GM19099 (cell line): Measurements from ENCODE around the gene CMC4.

Experiments
- POLR2A ChIP-seq: IDR thresholded peaks from 3 replicates; pipeline ENCODE4 v1.6.1; 2011; ENCODE audit warnings: low read depth; ENCODE audit not compliant: insufficient read length; ENCODE audit errors: extremely low read depth

The CMC4 gene

GRCh38 chrX:155065035-155065734, 5.8 kb downstream of the CMC4 start:
- no peak for TF ChIP-seq POLR2A

DNA sequence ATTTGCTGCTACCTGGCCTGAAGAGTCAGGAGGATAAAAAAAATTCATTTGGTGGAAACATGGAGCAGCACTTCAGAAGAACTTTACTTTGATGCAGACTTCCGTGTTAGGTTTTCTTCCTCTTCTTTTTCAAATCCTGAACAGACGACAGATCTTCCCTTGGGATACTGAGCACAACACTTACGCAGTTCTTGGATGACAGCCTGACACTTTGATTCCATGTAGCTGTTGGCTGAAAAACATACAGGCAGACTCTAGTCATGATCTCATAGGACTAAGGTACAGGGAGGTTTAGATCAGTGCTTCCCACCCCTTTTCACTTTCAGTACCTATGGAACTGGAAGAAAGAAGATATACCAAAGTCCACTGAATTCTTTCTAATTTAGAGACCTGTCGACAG, 9.2 kb downstream of the CMC4 start:
- no peak for TF ChIP-seq POLR2A

- TF ChIP-seq POLR2A: no peak
These were observed 13.8 kb downstream of the CMC4 start for GRCh38 chrX:155056877-155057792.

DNA sequence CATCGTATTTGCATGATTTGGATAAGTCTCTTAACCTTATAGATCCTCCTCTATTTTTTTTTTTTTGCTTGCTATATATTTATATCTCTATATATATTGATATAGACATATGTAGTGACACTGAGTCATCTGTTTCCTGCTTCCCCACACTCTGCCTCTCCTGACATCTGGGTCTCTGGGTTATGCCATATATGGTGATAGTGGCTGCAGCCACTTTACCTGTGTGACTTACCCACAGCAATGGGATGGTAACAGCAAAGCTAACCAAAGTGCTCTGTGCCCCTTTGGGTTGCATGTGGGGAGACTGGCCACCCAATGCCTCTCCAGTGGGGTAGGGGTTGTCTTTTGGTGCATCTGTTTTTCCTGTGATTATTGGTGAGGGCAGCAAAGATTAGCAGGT, 14.5 kb downstream of the CMC4 start:
- TF ChIP-seq POLR2A: no peak

DNA sequence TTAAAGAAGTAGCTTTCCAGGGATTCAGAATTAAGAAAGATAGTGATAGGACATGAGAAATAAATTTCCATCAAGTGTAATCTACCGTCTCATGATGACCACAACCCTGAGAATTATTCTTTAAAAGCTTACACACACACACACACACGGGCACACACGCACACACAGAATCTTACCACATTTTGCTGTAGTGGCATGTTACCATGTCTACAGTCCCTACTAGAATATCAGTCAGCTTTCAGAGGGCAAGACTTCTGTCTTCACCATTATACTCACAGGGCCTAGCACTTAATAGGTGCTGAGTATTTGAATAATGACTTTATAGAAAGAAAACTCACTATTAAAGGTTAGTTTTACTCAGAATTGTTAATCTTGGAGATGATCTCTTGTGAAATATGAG, 15.4 kb downstream of the CMC4 start:
- no peak for TF ChIP-seq POLR2A

- TF ChIP-seq POLR2A: no peak
These were observed 16.7 kb downstream of the CMC4 start for GRCh38 chrX:155054255-155054654.

DNA sequence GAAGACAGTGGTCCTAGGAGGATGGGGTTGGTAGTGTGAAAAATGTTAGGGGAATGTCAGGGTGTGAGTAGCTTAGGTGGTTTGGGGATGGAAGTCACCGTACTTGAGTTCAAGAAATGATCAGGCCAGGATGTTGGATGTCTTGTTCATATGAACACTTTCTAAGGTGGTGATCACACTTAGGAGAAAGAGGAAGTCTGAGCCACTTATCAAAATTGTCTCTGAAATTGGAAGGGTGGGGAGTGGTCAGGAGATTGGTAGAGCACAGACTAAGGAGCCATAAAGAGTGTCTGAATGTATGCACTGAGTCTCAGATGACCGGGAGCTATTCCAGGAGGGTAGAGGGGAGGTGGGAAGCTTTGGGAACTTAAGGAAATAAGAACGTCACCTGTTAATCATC, 17.3 kb downstream of the CMC4 start:
- TF ChIP-seq POLR2A: no peak

GRCh38 chrX:155052738-155053498, 18.0 kb downstream of the CMC4 start:
- TF ChIP-seq POLR2A: no peak

GRCh38 chrX:155048977-155049619, 21.8 kb downstream of the CMC4 start:
- TF ChIP-seq POLR2A: no peak

GRCh38 chrX:155046811-155047528, 24.0 kb downstream of the CMC4 start:
- TF ChIP-seq POLR2A: no peak

- TF ChIP-seq POLR2A: no peak
These were observed 24.7 kb downstream of the CMC4 start for GRCh38 chrX:155046129-155046810.

GRCh38 chrX:155035688-155036087, 35.2 kb downstream of the CMC4 start:
- no peak for TF ChIP-seq POLR2A

- TF ChIP-seq POLR2A: no peak
These were observed 39.3 kb downstream of the CMC4 start for GRCh38 chrX:155031657-155032056.

DNA sequence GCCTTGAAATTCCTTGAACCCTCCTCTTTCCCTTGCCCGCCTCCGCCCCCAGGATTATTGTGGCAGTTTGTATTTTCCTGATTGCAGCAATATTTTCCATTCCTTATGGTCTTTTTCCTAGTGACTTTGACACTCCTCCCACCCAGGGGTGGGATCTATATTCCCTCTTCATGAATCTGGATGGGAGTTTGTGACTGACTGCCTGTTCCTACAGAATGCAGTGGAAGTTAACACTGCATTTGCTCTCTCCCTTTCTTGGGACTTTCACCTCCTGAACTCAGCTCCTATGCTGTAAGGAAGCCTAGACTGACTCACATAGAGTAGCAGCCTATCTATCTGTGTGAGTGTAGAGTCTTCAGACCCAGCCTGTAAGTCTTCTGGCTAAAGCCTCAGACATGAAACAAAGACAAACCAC, 42.1 kb downstream of the CMC4 start:
- no peak for TF ChIP-seq POLR2A
